Omental fat pad (tissue), 4 donors: ENCODE data around the gene ZMYND11. TPM values are rescaled to one million over a fixed set of nuclear protein-coding genes. Genes with fewer than 3 reads are reported as not detected.

Experiments used
- ATAC-seq: fragments of 150-250 bp; one replicate; pipeline ENCODE4 v1.9.1; 2016; ENCODE audit warnings: mild to moderate bottlenecking, moderate library complexity; ENCODE audit not compliant: low FRiP score
- DNase-seq: peaks from one replicate; pipeline ENCODE4 v3.0.0-alpha.2; 2019; ENCODE audit warnings: low spot score
- total RNA-seq, 4 donors: library from RNA; depleted of rRNA; stranded (reverse); fragments of >200 nt; gene quantifications; one replicate each; pipeline ENCODE4 v1.1.0, GENCODE V29; 2016
- TF ChIP-seq, protein P1 (sequence below), 3 donors: fragments of 450-650 bp; IDR thresholded peaks; one replicate each; pipeline ENCODE4 v1.5.1; 2016 to 2017; ENCODE audit warnings: antibody characterized with exemption in 3 of 3, mild to moderate bottlenecking in 3 of 3, moderate library complexity in 2 of 3

Gene ZMYND11
- total RNA-seq, 4 donors from 2014 or later: 59.5 to 69.8 (median 66.3) TPM

DNA sequence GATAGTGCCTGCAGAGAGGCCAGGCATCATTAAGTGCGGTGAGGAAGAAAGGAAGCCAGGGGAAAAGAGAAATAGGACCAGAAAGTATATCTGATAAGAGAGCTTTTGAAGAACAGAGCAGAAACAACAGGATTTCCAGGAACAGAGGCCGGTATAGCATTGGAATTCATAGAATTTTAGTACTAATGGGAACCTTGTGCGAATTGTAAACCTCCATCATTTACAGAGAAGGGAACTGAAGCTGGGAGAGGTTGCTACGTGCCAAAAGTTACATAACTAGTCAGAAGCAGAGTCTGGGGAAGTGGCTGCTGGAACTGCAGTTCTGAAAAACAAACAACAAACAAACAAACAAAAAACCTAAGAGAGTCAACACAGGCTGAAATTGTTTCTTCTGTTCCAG is 5.4 kb upstream of the ZMYND11 start:
- TF ChIP-seq, protein P1, sequence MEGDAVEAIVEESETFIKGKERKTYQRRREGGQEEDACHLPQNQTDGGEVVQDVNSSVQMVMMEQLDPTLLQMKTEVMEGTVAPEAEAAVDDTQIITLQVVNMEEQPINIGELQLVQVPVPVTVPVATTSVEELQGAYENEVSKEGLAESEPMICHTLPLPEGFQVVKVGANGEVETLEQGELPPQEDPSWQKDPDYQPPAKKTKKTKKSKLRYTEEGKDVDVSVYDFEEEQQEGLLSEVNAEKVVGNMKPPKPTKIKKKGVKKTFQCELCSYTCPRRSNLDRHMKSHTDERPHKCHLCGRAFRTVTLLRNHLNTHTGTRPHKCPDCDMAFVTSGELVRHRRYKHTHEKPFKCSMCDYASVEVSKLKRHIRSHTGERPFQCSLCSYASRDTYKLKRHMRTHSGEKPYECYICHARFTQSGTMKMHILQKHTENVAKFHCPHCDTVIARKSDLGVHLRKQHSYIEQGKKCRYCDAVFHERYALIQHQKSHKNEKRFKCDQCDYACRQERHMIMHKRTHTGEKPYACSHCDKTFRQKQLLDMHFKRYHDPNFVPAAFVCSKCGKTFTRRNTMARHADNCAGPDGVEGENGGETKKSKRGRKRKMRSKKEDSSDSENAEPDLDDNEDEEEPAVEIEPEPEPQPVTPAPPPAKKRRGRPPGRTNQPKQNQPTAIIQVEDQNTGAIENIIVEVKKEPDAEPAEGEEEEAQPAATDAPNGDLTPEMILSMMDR (IDR thresholded peaks at IDR 0.05): no peak
- DNase-seq (no peak), ATAC-seq (no peak)

DNA sequence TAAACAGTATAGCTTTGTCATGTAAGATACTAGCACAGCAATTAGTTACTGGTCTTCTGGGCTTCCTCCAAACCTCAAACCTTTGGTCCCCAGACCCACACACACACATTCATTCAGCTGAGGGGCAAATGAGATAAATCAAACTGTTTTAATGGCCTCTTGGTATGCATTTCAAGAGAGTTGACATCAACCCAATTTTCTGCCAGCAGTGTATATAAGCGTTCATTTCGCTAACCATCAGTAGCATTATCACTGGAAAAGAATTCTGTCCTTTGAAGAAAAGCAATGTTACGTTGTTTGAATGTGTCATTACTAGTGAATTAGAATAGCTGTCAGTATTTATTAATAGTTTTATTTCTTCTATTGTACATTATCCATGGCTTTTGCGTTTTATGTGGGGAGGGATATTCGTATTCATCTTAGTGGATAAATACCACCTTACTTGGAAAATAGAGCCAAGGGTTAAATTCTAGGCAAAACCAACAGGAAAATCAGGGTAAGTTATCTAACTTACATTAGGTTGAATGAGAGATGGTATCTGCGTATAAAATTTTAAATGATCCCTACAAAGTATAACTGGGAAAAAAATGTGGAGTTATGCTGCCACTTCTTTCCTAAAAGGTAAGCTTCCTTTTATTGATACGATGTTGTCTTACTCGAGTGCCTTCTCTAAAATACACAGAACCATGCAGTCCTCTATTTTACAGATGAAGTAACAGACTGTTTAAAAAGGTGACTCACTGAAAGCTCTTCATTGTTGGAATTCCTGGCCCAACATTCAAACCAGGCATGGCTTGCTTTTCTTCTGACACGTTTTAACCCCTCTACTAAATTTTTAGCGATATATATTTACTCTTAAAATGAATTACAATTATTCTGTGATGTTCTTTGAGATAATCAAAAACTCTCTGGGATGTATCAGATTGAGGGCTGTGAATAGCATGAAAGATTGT is 2.0 kb upstream of the ZMYND11 start:
- DNase-seq (no peak), ATAC-seq (no peak)
- TF ChIP-seq, protein P1 (IDR thresholded peaks at IDR 0.05): no peak

DNA sequence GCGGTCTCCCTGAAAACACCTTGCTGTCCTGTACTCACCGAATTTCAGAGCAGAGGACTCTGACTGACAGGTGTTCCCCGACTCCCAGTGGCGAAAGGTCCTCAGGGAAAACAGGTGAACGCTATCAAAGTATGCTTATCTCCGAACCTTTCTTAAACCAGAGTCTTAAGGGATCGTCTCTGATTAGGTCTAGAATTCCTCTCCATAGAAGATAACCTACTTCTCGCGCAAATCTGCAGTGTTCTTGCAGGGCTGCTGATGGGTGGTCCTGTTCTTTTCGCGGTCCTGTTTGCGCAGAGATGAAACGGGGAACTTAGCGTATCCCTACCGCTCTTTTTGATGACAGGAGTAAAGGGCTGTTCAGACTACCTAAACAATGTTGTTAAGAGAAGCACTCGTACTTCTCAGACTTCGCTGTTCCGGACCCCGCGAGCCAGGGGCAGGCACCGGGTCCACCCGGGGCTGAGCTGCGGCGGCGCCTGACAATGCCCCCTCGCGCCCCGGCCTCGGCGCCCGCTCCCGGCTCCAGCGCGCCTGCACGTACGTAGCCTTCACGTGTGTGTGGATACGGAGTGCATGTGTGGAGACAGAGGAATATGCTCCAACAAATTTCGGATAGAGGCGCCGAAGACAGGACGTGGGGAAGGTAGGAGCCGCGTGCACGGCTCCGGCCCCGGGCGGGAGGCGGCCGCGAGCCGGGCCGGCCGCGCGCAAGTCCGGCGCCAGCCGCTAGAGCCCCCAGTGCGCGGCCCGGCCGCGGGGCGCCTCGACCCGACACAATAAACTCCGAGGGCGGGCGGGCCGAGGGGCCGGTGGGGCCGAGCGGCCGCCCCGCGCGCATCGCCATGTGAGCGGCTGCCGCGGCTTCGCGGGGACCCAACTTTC is 766 bp upstream of the ZMYND11 start:
- DNase-seq (no peak), ATAC-seq (peak; percentile 41)
- TF ChIP-seq, protein P1 (IDR thresholded peaks at IDR 0.05): no peak

DNA sequence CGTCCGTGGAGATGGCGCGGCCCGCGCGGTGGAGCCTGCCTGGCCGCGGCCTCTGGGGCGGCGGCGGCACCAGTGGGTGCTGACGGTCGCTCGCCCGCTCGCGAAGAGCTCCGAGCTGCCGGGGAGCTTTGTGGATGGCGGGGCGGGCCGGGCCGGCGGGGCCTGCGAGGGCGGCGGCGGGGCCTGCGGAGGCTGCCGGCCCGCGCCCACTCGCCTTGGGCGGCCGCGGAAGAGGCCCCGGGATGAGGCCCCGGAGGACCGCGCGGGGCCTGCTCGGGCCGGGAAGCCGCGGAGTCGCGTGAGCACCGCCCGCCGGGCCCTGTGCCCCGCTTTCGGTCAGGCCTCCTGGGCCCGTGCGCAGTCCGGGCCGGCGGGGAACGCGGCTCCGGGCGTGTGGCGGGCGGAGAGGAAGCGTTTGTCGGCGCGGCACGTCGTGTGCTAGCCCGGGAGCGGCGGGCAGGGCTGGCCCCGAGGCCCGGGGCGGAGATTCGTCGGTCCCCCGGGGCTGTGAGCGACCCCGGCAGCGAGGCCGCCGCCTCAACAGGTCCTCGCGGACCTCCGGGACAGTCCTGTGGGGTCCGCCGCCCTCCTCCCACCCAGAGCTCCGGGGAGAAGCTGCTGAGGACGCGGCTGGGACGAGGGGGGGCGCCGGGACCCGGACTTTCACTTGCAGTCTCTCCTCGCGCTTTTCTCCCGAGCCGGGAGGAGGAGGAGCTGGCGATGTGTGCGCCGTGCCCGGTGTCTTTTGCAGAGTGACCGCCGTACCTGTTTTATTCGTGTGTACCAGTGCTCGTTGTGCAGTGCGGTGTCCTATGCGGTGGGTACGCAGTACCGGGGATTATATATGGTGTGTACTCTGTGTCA is 578 bp downstream of the ZMYND11 start:
- ATAC-seq: peak; percentile 74
- TF ChIP-seq, protein P1 (IDR thresholded peaks at IDR 0.05): no peak

DNA sequence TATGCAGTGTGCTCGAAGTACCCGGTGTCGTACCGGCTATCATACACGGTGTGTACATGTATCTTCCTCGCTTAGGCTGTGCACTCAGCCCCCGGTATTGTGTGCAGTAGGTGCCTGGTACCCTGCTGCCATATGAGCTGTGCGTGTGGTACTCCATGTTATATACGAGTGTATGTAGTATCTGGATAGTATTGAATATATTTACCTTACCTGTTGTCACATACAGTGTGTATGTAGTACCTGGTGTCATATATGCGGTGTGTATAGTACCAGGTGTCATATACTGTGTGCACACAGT is 1.2 kb downstream of the ZMYND11 start:
- TF ChIP-seq, protein P1 (IDR thresholded peaks at IDR 0.05): no peak
- DNase-seq (no peak), ATAC-seq (peak; percentile 11)

More for the DNA sequence above, 578 bp downstream of the ZMYND11 start:
- DNase-seq: peak; percentile 27

DNA sequence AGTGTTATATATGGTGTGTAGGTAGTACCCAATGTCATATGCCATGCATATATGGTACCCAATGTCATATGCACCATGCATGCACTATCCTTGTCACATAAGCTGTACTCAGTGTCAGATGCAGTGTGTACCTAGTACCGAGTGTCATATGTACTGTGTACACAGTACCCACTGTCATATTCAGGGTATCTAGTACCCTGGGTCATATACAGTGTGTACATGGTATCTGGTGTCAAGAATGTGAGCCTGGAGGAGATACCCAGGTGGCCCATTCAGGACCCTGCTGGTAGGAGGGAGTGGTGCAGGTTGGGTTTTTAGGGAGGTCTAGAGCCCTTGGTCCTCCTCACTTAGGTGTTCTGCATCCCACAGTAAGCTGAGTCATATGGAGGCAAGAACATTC is 1.8 kb downstream of the ZMYND11 start:
- TF ChIP-seq, protein P1 (IDR thresholded peaks at IDR 0.05): no peak
- no peak for ATAC-seq
- no peak for DNase-seq
